ENCODE data around the gene IGFBPL1.
"Not testable (repeated sequence)": the region's sequence is repeated elsewhere in the genome, so short reads cannot be mapped to it uniquely, and the experiment has no call there.

Gene IGFBPL1

DNA sequence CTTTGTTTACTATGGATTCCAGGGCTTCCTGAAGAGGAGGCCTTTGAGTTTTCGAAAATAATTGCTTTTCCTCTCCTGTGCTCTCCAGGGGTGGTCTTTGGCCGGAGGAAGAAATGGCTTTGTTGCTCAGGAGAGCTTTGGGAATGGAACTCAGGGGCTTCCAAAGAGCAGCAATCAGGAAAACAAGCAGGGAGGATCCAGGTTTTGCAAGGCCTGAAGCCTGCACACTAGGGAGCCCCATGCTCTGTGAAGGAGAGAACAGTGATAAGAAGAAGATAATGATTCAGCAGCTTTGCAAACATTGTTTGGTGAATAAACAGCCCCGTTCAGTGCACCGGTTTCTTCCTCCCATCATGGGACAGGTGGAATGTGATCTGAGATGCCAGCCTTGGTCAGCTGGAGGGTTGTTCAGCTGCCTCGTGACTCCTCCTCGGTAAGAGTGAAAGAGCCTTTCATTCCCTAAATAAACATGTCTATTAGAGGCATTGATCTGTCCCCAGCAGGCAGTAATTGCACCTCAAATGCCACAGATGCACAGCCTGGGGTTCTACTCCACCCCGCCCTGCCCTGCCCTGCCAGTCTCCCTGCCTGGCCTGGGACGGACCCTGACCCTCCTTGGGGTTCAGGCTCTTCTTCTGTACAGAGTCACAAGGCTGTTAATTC, 43.3 kb downstream of the IGFBPL1 start:
- ATAC-seq, result no peak
- H3K27ac Mint-ChIP-seq, result no peak overlapping the region

GRCh38 chr9:38380230-38380871, 43.9 kb downstream of the IGFBPL1 start:
- Mint-ChIP-seq H3K4me3 (no peak overlapping the region), H3K9me3 (peaks cover 7% of the 10 kb centered on the region), H3K36me3 (peaks cover 4% of the 10 kb centered on the region), H3K27ac (no peak overlapping the region), H3K4me1 (no peaks in the 10 kb centered on the region), H3K27me3 (peaks cover 27% of the 10 kb centered on the region)
- ATAC-seq, result no peak

More for the DNA sequence above, 43.3 kb downstream of the IGFBPL1 start:
- Mint-ChIP-seq H3K4me3 (no peak overlapping the region), H3K36me3 (peaks cover 4% of the 10 kb centered on the region), H3K9me3 (peaks cover 10% of the 10 kb centered on the region), H3K4me1 (no peaks in the 10 kb centered on the region), H3K27me3 (peaks cover 21% of the 10 kb centered on the region)

GRCh38 chr9:38377336-38378083, 46.7 kb downstream of the IGFBPL1 start:
- ATAC-seq, H3K36me3 Mint-ChIP-seq, H3K27ac Mint-ChIP-seq, H3K4me1 Mint-ChIP-seq, H3K4me3 Mint-ChIP-seq, H3K9me3 Mint-ChIP-seq: not testable (repeated sequence)
- H3K27me3 Mint-ChIP-seq, result peaks cover 19% of the 10 kb centered on the region

DNA sequence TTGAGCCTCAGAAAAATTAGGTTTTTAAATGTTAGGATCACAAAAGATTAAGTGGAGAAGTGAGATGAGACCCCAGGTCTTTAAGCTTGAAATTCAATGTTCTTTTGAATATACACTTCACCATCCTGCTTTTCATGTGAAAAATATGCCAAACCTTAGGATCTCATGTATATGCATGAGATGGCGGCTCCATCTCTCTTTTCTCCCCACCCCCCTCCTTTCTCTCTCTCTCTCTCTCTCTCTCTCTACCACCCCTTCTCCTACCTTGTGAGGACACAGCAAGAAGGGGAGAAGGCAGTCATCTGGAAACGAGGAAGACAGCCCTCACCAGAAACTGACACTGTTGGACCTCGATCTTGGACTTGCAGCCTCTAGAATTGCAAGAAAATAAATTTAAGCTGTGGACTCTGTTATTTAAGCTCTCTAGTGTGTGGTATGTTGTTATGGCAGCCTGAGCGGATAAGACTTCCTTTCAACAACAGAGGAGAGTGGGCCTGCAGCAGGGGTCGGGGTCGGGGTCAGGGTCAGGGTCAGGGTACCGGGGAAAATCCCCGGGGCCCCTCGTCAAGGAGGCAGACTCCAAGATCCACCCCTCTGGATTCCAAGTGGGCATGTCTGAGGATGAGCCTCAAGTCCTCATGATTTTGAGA, 48.1 kb downstream of the IGFBPL1 start:
- Mint-ChIP-seq H3K36me3 (no peaks in the 10 kb centered on the region), H3K9me3 (no peaks in the 10 kb centered on the region), H3K27me3 (peaks cover 31% of the 10 kb centered on the region), H3K4me3 (no peak overlapping the region), H3K4me1 (no peaks in the 10 kb centered on the region), H3K27ac (no peak overlapping the region)
- no peak for ATAC-seq

DNA sequence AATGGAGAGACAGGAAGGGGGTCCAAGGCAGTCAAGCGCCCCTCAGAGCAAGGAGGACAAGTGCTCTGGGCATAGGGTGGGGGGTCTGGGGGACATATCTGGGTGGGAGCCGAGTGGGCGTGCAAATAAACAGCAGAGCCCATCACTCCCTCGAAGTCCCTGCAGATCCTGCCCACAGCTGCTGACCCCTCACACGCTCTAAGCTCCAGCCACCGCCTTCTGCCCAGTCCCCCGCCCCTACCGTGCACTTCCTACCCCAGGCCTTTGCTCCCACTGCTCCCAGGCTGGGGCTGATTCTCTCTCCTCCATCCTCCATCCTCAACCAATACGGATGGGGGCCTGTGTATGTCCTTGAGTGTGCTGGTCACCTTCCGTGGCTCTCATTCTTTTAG, 48.7 kb downstream of the IGFBPL1 start:
- Mint-ChIP-seq H3K4me1 (no peaks in the 10 kb centered on the region), H3K27me3 (peaks cover 37% of the 10 kb centered on the region), H3K9me3 (no peaks in the 10 kb centered on the region), H3K27ac (no peak overlapping the region), H3K4me3 (no peak overlapping the region), H3K36me3 (no peaks in the 10 kb centered on the region)
- no peak for ATAC-seq

DNA sequence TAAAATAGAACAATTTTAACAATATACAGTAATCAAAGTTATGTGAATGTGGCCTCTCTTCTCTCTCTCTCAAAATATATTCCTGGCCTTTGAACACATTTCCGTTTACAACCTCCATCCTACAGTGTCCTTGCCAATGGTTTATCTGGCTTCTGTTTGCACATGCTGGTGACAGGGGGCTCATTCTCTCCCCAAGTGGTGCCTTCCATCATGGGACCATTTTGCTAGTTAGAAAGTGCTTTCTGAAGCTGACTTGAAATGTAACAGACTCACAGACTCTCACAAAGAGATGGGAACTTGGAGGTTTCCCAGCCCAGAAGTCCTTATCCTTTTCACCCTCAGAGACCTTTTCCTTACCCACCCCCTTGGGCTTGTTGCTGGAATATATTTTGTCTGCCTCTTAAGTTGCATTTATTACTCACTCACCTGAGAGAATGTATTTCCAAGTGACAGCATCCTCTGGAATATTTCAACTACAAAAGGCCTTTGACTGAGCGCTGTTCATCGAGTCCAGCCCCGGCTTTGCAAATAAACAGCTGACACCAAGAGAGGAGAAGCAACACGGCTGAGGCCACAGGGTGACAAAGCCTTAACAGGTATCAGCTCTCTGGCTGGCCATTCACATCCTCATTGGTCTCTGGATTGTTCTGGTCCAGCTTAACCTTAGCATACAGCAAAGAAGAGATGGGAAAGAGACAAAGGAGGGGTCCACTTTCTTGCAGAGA, 49.2 kb downstream of the IGFBPL1 start:
- no peak for ATAC-seq
- Mint-ChIP-seq H3K27ac (no peak overlapping the region), H3K27me3 (peaks cover 43% of the 10 kb centered on the region), H3K9me3 (no peaks in the 10 kb centered on the region), H3K4me3 (no peak overlapping the region), H3K36me3 (no peaks in the 10 kb centered on the region), H3K4me1 (no peaks in the 10 kb centered on the region)

DNA sequence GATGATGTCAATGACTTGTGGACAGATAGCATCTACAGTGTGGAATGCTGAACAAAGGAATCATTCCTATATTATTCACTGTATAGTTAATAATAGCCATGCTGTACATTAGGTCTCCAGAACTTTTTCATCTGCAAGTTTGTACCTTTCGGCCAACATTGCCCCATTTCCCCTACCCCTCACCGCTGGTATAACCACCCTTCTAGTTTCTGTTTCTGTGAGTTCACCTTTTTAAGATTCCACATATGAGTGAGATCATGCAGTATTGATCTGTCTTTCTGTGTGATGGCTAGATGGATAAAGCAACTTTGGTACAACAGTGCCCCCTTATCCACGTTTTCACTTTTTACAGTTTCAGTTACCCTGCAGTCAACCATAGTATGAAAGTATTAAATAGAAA, 50.6 kb downstream of the IGFBPL1 start:
- Mint-ChIP-seq H3K4me1 (no peaks in the 10 kb centered on the region), H3K9me3 (no peaks in the 10 kb centered on the region)

GRCh38 chr9:38372762-38373619, 51.3 kb downstream of the IGFBPL1 start:
- no peaks in the 10 kb centered on the region for H3K9me3 Mint-ChIP-seq
- H3K27ac Mint-ChIP-seq, result no peak overlapping the region
- no peaks in the 10 kb centered on the region for H3K4me1 Mint-ChIP-seq
- H3K36me3 Mint-ChIP-seq, result no peaks in the 10 kb centered on the region
- H3K4me3 Mint-ChIP-seq, result no peak overlapping the region
- no peak for ATAC-seq
- peaks cover 48% of the 10 kb centered on the region for H3K27me3 Mint-ChIP-seq

More for the DNA sequence above, 50.6 kb downstream of the IGFBPL1 start:
- no peaks in the 10 kb centered on the region for H3K36me3 Mint-ChIP-seq
- H3K27ac Mint-ChIP-seq, result no peak overlapping the region
- H3K27me3 Mint-ChIP-seq, result peaks cover 48% of the 10 kb centered on the region
- no peak overlapping the region for H3K4me3 Mint-ChIP-seq
- no peak for ATAC-seq

- Mint-ChIP-seq H3K4me1 (no peaks in the 10 kb centered on the region), H3K27ac (no peak overlapping the region), H3K27me3 (peaks cover 47% of the 10 kb centered on the region), H3K36me3 (no peaks in the 10 kb centered on the region), H3K9me3 (no peaks in the 10 kb centered on the region), H3K4me3 (no peak overlapping the region)
- peak; percentile 57 for ATAC-seq
Observed at GRCh38 chr9:38371495-38371894, 52.8 kb downstream of the IGFBPL1 start.

- Mint-ChIP-seq H3K4me3 (no peak overlapping the region), H3K27ac (no peak overlapping the region), H3K27me3 (peaks cover 34% of the 10 kb centered on the region), H3K36me3 (no peaks in the 10 kb centered on the region), H3K4me1 (no peaks in the 10 kb centered on the region), H3K9me3 (no peaks in the 10 kb centered on the region)
- no peak for ATAC-seq
Observed at GRCh38 chr9:38370176-38370575, 54.1 kb downstream of the IGFBPL1 start.

DNA sequence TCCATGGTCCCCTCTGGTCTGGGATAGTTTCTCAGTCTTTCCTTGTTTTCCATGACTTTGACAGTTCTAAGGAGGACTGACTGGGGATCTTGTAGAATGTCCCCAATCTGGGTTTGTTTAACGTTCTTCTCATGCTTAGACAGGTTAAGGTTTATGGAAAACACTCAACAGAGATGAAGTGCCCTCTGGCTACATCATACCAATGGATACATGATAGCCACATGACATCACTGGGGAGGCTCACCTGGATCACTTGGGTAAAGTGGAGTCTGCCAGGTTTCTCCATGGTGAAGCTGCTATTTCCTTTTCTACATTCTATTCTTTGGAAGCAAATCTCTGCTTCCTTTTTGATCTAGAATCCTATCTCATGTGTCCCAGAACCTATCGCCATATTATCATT, 55.5 kb downstream of the IGFBPL1 start:
- H3K4me1 Mint-ChIP-seq, result no peaks in the 10 kb centered on the region
- no peaks in the 10 kb centered on the region for H3K36me3 Mint-ChIP-seq
- H3K27me3 Mint-ChIP-seq, result peaks cover 34% of the 10 kb centered on the region
- no peak for ATAC-seq
- no peak overlapping the region for H3K27ac Mint-ChIP-seq
- H3K9me3 Mint-ChIP-seq, result no peaks in the 10 kb centered on the region
- H3K4me3 Mint-ChIP-seq, result no peak overlapping the region

- peaks cover 5% of the 10 kb centered on the region for H3K4me1 Mint-ChIP-seq
- ATAC-seq, result no peak
Observed at GRCh38 chr9:38367898-38368297, 56.4 kb downstream of the IGFBPL1 start.

GRCh38 chr9:38363589-38363925, 60.7 kb downstream of the IGFBPL1 start:
- Mint-ChIP-seq H3K9me3 (no peaks in the 10 kb centered on the region), H3K36me3 (no peaks in the 10 kb centered on the region), H3K4me3 (no peak overlapping the region), H3K27ac (peak overlapping the region; percentile 46), H3K4me1 (peaks cover 7% of the 10 kb centered on the region), H3K27me3 (peaks cover 14% of the 10 kb centered on the region)
- no peak for ATAC-seq

More at GRCh38 chr9:38367898-38368297, 56.4 kb downstream of the IGFBPL1 start:
- Mint-ChIP-seq H3K36me3 (no peaks in the 10 kb centered on the region), H3K4me3 (no peak overlapping the region), H3K27me3 (peaks cover 43% of the 10 kb centered on the region), H3K27ac (no peak overlapping the region), H3K9me3 (no peaks in the 10 kb centered on the region)

DNA sequence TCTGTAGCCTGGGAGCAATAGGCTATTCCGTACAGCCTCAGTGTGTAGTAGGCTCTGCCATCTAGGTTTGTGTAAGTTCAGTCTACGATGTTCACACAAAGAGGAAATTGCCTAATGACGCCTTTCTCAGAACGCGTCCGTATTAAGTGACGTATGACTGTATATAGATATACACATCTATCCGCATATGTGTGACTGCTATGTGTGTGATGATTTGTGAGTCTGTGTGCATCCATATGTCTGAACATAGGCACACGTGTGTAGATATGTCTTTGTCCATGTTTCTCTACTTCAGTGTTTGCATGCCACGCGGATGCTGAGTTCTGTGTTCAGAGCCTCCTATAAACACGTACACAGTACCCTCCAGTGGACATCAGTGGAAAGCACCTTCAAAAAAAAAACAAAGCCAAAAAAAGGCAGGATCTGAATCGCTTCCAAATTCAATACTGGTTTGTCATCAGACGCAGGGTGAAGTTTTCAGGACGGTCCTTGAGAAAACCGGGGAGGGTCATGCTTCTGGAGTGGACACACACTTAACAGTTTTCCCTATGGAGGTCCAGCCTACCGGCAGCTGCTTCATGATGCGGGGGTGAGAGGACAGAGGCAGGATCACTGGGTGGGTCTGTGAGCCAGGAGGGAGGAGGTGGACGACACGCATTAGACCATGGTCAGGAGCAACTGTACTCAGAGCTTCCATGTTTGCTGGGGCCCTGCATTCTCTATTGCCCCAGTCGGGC, 61.2 kb downstream of the IGFBPL1 start:
- Mint-ChIP-seq H3K9me3 (no peaks in the 10 kb centered on the region), H3K36me3 (no peaks in the 10 kb centered on the region), H3K4me1 (peaks cover 7% of the 10 kb centered on the region), H3K27ac (peak overlapping the region; percentile 46), H3K4me3 (peak overlapping the region; percentile 52), H3K27me3 (peaks cover 14% of the 10 kb centered on the region)
- peak; percentile 61 for ATAC-seq
